Measurements from ENCODE around the gene LMOD3. TPM values are rescaled to one million over a fixed set of nuclear protein-coding genes. Genes with fewer than 3 reads are reported as not detected.

Gene LMOD3
- total and polyA plus RNA-seq, 2 of the 4 experiments (the other 2 are of a cell fraction) = not detected

GRCh38 chr3:69119138-69119537 is 3.3 kb downstream of the LMOD3 start:
- no peak overlapping the region for H4K91ac ChIP-seq (ENCODE audit: insufficient read depth, low read depth, low read length)
- H3K79me1 ChIP-seq (ENCODE audit: low read depth in 1 of 2, low read length in 2 of 2) = no peaks in the 10 kb centered on the region
- intact Hi-C loops (cut with micrococcal nuclease) = no loop called here
- no peak overlapping the region for H3K27ac ChIP-seq (ENCODE audit: insufficient read depth, low read length)
- H3K9me3 ChIP-seq (ENCODE audit: control insufficient read depth, insufficient read depth, low read length) = no peaks in the 10 kb centered on the region
- H3K23ac ChIP-seq (ENCODE audit: low read depth, low read length) = no peak overlapping the region
- no peak for DNase-seq
- 93% methylated on average over 4 of the region's 6 CpGs; no CpG with 5 or more reads in 1 of the 2 experiments for WGBS, 2 experiments (ENCODE audit: extremely low coverage in 2 of 2, insufficient read length in 1 of 2)
- dilution Hi-C loops (cut with HindIII; ENCODE audit: low sequenced_read_pairs, unreplicated experiment) = no loop called here
- no peaks in the 10 kb centered on the region for H4K20me1 ChIP-seq (ENCODE audit: insufficient read depth, low read length)
- H4K5ac ChIP-seq (ENCODE audit: low read depth, low read length) = no peak overlapping the region
- H2AK5ac ChIP-seq (ENCODE audit: low read depth, low read length) = no peak overlapping the region
- H3K4me1 ChIP-seq (ENCODE audit: control insufficient read depth, insufficient read depth, low read length) = no peaks in the 10 kb centered on the region
- POLR2A ChIA-PET (ENCODE audit: unreplicated experiment) = no interaction called here
- CTCF ChIA-PET = interaction anchor here (1.6 kb wide), 2 partner anchors 43 to 187 kb away, joined by 6 read pairs; no protein-coding TSS in a partner anchor
- no peak overlapping the region for H3K14ac ChIP-seq (replicated peaks; ENCODE audit: low read depth, low read length)
- H3K4me2 ChIP-seq (ENCODE audit: low read depth, low read length) = no peak overlapping the region
- no peak overlapping the region for H3K4ac ChIP-seq (ENCODE audit: low read depth, low read length)
- H3K4me3 ChIP-seq (ENCODE audit: insufficient read depth, low read depth, low read length) = no peak overlapping the region
- H3K9ac ChIP-seq (ENCODE audit: low read depth, low read length) = no peak overlapping the region
- peaks cover 7% of the 10 kb centered on the region for H3K27me3 ChIP-seq (ENCODE audit: control insufficient read depth, insufficient read depth, low read length)
- no TSS peak for BruUV-seq (replicated peaks)
- H3K9me1 ChIP-seq (ENCODE audit: insufficient read depth, low read length) = no peaks in the 10 kb centered on the region
- H2BK15ac ChIP-seq (ENCODE audit: low read depth, low read length) = no peak overlapping the region
- H3K56ac ChIP-seq (ENCODE audit: extremely low read depth, insufficient read depth, low read length) = no peak overlapping the region
- no peak for TF ChIP-seq CHD1 (IDR thresholded peaks at IDR 0.05; ENCODE audit: low read depth, low read length)
- TF ChIP-seq, protein P1, sequence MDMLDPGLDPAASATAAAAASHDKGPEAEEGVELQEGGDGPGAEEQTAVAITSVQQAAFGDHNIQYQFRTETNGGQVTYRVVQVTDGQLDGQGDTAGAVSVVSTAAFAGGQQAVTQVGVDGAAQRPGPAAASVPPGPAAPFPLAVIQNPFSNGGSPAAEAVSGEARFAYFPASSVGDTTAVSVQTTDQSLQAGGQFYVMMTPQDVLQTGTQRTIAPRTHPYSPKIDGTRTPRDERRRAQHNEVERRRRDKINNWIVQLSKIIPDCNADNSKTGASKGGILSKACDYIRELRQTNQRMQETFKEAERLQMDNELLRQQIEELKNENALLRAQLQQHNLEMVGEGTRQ (IDR thresholded peaks at IDR 0.05; ENCODE audit: low read depth, low read length) = no peak
- TF ChIP-seq CTCF (conservative IDR thresholded peaks at IDR 0.05; ENCODE audit: low read depth, low read length) = no peak
- TF ChIP-seq CEBPB (IDR thresholded peaks at IDR 0.05; ENCODE audit: low read depth, low read length) = no peak
- TF ChIP-seq, protein P2, sequence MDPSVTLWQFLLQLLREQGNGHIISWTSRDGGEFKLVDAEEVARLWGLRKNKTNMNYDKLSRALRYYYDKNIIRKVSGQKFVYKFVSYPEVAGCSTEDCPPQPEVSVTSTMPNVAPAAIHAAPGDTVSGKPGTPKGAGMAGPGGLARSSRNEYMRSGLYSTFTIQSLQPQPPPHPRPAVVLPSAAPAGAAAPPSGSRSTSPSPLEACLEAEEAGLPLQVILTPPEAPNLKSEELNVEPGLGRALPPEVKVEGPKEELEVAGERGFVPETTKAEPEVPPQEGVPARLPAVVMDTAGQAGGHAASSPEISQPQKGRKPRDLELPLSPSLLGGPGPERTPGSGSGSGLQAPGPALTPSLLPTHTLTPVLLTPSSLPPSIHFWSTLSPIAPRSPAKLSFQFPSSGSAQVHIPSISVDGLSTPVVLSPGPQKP (IDR thresholded peaks at IDR 0.05; ENCODE audit: borderline replicate concordance, low read depth, low read length) = no peak
- no peak for TF ChIP-seq RCOR1 (IDR thresholded peaks at IDR 0.05; ENCODE audit: insufficient replicate concordance, low read length)
- no peak for TF ChIP-seq RAD21 (IDR thresholded peaks at IDR 0.05; ENCODE audit: low read length)
- no peak for TF ChIP-seq MAZ (IDR thresholded peaks at IDR 0.05; ENCODE audit: borderline replicate concordance, low read depth, low read length)
- no peak for TF ChIP-seq RFX5 (IDR thresholded peaks at IDR 0.05; ENCODE audit: low read depth, low read length)
- no peak overlapping the region for H2AK9ac ChIP-seq (replicated peaks; ENCODE audit: low read depth, low read length, poor library complexity)
- no peak overlapping the region for H2BK20ac ChIP-seq (ENCODE audit: low read depth, low read length)
- H2BK5ac ChIP-seq (ENCODE audit: low read depth, low read length, poor library complexity, severe bottlenecking) = no peak overlapping the region
- H2AFZ ChIP-seq (replicated peaks; ENCODE audit: low read length, poor library complexity) = no peak overlapping the region
- H4K8ac ChIP-seq (ENCODE audit: low read depth in 2 of 2, low read length in 2 of 2) = no peak overlapping the region
- no peak overlapping the region for H2BK120ac ChIP-seq (ENCODE audit: low read depth, low read length)
- ATAC-seq (ENCODE audit: low read depth) = no peak
- no peak overlapping the region for H3K18ac ChIP-seq (ENCODE audit: low read depth, low read length)
- in situ Hi-C loops (cut with MboI; ENCODE audit: low sequenced_read_pairs) = no loop called here
- no peaks in the 10 kb centered on the region for H3K36me3 ChIP-seq (ENCODE audit: control insufficient read depth, insufficient read depth, low read length)
